Stomach smooth muscle (tissue), 2 donors: ENCODE measurements around the gene GSTO1.

ENCODE experiments used
- H3K27ac ChIP-seq: one replicate; pipeline ENCODE4 v1.7.0; 2013; ENCODE audit warnings: mild to moderate bottlenecking, low read length, inconsistent platforms
- H3K27me3 ChIP-seq, 2 donors: one replicate each; pipeline ENCODE4 v1.7.0; 2013; ENCODE audit warnings: low read length in 2 of 2; ENCODE audit not compliant: insufficient read depth in 2 of 2, control insufficient read depth in 1 of 2
- H3K36me3 ChIP-seq, 2 donors: one replicate each; pipeline ENCODE4 v1.7.0; 2013; ENCODE audit warnings: low read length in 2 of 2; ENCODE audit not compliant: control insufficient read depth in 2 of 2, insufficient read depth in 2 of 2
- H3K4me1 ChIP-seq: one replicate; pipeline ENCODE4 v1.7.0; 2013; ENCODE audit warnings: low read length; ENCODE audit not compliant: control insufficient read depth, insufficient read depth
- H3K4me3 ChIP-seq, 2 donors: one replicate each; pipeline ENCODE4 v1.7.0; 2013; ENCODE audit warnings: low read length in 2 of 2
- H3K9ac ChIP-seq, 2 donors: one replicate each; pipeline ENCODE4 v1.7.0; 2013; ENCODE audit warnings: low read length in 2 of 2, mild to moderate bottlenecking in 1 of 2
- H3K9me3 ChIP-seq, 2 donors: one replicate each; pipeline ENCODE4 v1.7.0; 2013; ENCODE audit warnings: low read length in 2 of 2; ENCODE audit not compliant: control insufficient read depth in 2 of 2
- donor health status: healthy.
- donor health status: Pancreatic carcinoma.

Gene GSTO1

DNA sequence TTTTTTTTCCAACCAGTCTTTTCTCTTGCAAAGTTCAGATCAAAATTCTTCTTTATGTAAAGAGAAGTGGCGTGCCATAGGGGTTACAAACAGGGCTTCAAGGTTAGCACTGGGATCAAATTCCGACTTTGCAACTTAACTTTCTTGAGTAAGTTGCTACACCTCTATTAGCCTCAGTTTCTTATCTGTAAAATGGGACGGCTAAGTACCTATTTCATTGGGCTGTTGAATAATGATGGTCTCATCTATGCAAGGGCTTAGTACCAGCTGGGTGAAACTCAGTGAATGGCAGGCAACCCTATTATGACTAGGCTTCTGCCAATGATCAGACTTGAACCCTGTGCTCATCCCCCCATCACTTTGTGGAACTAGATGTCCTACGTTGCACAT is 49.7 kb downstream of the GSTO1 start:
- Histone ChIP-seq H3K36me3 (no peaks in the 10 kb centered on the region), H3K27me3 (no peaks in the 10 kb centered on the region), H3K9ac (no peak overlapping the region), H3K4me1 (peaks cover 38% of the 10 kb centered on the region), H3K4me3 (peak overlapping the region in 1 of 2 donors; percentile 35), H3K9me3 (no peaks in the 10 kb centered on the region), H3K27ac (peak overlapping the region; percentile 58)

DNA sequence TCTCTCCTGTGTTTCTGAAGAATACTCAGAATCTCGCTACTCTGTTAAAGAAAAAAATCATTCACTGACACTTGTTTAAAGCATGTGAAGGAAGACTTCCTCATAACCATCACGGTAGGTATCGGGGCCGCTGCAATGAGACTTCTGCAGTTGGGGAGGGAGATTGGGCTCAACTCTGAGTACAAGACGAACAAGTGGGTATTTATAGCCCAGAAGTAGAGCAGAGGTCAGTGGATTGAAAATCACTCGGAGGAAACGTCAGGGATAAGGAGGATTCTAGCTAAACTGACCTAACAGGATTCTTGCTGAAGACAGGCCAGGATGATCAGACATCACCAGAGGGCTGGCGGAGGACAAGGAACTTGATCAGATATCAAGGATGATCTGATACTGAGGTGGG is 50.2 kb downstream of the GSTO1 start:
- Histone ChIP-seq H3K9ac (peak overlapping the region in 1 of 2 donors; percentile 55), H3K4me3 (peak overlapping the region in 1 of 2 donors; percentile 35), H3K27ac (peak overlapping the region; percentile 58), H3K27me3 (no peaks in the 10 kb centered on the region), H3K9me3 (no peaks in the 10 kb centered on the region), H3K4me1 (peaks cover 34% of the 10 kb centered on the region), H3K36me3 (no peaks in the 10 kb centered on the region)

DNA sequence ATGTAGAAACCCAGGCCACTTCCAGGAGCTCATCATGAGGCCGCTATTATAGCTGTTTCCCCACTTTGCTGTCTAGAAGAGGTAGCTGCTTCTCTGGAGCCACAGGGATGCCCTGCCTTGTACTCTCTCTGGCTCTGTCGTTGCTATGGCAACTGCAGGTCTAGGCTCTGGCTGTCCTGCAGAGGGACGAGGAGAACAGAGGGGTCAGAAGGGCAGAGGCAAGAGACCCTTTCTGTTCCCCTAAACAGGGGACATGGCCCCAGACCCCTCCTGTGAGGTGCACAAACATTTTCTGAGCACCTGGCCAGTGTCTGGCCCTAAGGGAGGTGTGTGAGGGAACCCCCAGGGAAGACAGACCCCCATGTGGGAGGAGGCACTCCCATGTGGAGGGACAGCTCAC is 52.2 kb downstream of the GSTO1 start:
- Histone ChIP-seq H3K27ac (no peak overlapping the region), H3K27me3 (no peaks in the 10 kb centered on the region), H3K4me1 (peaks cover 29% of the 10 kb centered on the region), H3K36me3 (peaks cover 0 to 6% of the 10 kb centered on the region in 2 donors), H3K9me3 (no peaks in the 10 kb centered on the region), H3K4me3 (no peak overlapping the region), H3K9ac (no peak overlapping the region)

DNA sequence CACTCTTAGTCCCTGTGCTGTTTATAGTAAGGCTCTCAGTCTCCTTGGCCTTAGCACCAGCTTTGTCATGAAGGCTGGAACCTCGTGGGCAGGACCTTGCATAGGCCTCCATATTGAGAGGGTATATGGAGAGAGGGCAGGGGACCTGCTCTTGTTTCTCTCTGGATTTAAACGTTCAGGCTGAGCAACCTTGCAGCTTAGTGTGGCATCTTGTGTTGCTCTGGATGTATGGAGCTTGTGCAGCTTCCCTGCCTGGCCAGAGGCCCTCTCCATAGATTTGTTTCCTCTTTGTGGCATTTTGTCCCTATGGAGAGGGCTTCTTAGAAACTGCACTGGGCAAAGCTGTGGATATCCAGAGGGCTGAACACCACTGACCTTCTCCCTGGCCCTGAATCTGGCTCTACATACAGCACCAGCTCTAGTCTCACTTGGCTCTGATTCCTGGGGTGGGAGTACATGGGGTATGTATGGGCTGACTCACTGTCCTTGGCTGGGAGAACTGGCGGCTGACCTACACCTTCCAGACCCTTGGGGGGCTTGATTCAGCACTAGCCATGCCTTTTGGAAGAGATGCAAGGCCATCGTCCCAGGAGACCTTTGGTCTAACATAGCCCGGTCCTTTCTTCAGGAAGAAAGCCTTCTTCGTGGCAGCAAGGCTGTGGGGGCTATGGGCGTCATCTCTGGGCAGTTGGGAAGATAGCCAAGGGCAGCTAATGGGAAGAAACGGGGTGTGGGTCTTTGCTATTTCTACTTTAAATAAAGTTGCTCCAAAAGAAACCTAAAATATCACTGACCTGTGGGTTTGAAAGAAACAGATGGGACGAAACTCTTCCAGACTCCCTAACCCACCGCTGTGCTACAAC is 53.1 kb downstream of the GSTO1 start:
- no peak overlapping the region for H3K4me3 ChIP-seq
- no peaks in the 10 kb centered on the region for H3K27me3 ChIP-seq
- no peaks in the 10 kb centered on the region for H3K9me3 ChIP-seq
- H3K36me3 ChIP-seq, result peaks cover 6 to 11% of the 10 kb centered on the region in 2 donors
- H3K9ac ChIP-seq, result no peak overlapping the region
- H3K27ac ChIP-seq, result no peak overlapping the region
- peaks cover 27% of the 10 kb centered on the region for H3K4me1 ChIP-seq

DNA sequence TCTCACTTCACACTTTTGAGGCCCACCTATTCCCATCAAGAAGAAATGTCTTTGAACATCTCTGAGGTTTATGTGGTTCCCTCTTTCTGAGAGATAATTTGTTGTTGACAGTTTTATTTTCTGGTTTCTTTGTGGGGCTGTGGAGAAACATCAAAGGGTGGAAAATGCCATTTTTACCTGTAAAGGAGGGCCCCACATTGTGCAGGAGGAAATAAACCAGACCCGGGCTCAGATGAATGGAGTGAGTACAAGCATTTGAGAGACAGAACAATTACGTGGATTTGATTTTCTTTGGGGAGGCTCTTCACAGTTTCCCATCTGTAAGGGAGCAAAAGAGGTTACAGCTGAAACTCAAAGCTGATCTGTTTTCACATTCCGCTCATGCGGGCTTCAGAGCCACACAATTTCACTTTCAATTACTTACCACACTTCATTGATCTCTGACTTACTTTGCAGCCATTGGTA is 53.8 kb downstream of the GSTO1 start:
- H3K4me1 ChIP-seq, result peaks cover 25% of the 10 kb centered on the region
- H3K27ac ChIP-seq, result no peak overlapping the region
- peaks cover 12 to 17% of the 10 kb centered on the region in 2 donors for H3K36me3 ChIP-seq

DNA sequence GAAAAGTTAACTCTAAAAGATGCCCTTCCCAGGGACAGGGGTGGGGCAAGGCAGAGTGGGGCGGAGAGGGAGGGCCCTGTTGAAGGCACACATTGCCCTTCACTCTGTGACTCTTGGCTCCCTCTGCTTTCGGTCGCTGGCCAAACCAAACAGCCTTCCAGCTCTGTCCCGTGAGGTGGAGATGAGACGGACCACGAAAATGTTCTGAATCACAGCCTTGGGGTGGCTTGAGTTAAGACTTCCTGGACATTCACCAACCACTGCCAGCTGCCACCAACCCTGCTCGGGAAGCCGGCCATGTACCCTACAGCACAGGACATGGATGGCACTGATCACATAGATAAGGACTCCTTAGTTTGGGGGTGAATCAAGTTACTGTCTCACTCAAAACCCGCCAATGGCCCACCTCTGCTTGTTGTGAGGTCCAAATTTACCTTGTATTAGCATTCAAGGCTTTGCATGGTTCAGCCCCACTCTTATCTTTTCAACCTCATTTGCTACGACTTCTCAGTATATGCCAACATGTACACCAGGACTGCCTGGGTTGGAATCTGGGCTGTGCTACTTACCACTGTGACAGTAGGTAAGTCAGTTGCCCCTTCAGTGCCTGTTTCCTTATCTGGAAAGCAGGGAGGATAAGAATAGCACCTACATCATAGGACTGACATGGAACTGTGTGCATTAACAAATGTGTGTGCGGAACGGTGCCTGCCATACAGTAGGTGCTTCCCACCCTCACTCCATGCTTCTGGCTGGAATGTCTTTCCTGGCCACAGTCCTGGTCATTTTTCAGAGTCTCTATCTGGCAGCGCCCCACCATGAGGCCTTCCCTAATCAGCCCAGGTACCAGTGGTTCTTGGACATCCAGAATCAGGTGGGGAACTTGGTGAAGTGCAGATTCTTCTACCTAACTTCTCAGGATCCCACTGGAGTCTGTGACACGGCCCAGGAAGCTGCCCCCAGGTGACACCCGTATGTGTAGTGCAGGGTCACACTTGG is 55.6 kb downstream of the GSTO1 start:
- no peaks in the 10 kb centered on the region for H3K9me3 ChIP-seq
- H3K9ac ChIP-seq, result no peak overlapping the region
- H3K4me3 ChIP-seq, result no peak overlapping the region
- no peak overlapping the region for H3K27ac ChIP-seq
- no peaks in the 10 kb centered on the region for H3K27me3 ChIP-seq
- H3K36me3 ChIP-seq, result peaks cover 30 to 35% of the 10 kb centered on the region in 2 donors
- H3K4me1 ChIP-seq, result peaks cover 16% of the 10 kb centered on the region

More for the DNA sequence above, 53.8 kb downstream of the GSTO1 start:
- no peaks in the 10 kb centered on the region for H3K27me3 ChIP-seq
- H3K9me3 ChIP-seq, result no peaks in the 10 kb centered on the region
- no peak overlapping the region for H3K9ac ChIP-seq
- H3K4me3 ChIP-seq, result no peak overlapping the region

DNA sequence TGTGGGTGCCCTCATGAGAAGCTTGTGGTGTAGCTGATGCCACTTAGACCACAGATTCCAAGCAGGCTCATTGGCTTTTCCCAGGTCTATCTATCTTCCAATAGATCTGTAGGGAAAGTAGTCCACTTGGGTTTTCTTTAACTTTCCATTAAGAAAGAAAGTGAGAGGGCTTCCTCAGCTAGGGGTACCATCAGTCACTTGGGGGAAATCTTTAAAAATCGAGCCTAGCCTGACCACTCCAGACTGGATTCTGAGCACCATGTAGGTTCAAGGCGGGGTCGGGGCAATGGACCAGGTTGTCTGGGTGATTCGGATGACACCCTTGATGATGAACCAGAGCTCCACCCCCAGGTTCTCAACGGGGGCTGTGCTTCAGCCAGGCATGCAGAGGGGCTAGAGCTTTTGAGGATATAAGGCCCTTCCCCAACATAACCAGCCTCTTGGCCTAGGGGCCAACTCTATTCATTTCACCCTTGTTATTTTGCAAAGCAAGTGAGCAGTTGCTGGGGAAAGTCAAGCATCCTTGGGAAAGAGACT is 56.6 kb downstream of the GSTO1 start:
- Histone ChIP-seq H3K36me3 (peaks cover 34 to 36% of the 10 kb centered on the region in 2 donors), H3K9ac (no peak overlapping the region), H3K27ac (no peak overlapping the region), H3K9me3 (no peaks in the 10 kb centered on the region), H3K27me3 (no peaks in the 10 kb centered on the region), H3K4me1 (peaks cover 8% of the 10 kb centered on the region), H3K4me3 (no peak overlapping the region)

DNA sequence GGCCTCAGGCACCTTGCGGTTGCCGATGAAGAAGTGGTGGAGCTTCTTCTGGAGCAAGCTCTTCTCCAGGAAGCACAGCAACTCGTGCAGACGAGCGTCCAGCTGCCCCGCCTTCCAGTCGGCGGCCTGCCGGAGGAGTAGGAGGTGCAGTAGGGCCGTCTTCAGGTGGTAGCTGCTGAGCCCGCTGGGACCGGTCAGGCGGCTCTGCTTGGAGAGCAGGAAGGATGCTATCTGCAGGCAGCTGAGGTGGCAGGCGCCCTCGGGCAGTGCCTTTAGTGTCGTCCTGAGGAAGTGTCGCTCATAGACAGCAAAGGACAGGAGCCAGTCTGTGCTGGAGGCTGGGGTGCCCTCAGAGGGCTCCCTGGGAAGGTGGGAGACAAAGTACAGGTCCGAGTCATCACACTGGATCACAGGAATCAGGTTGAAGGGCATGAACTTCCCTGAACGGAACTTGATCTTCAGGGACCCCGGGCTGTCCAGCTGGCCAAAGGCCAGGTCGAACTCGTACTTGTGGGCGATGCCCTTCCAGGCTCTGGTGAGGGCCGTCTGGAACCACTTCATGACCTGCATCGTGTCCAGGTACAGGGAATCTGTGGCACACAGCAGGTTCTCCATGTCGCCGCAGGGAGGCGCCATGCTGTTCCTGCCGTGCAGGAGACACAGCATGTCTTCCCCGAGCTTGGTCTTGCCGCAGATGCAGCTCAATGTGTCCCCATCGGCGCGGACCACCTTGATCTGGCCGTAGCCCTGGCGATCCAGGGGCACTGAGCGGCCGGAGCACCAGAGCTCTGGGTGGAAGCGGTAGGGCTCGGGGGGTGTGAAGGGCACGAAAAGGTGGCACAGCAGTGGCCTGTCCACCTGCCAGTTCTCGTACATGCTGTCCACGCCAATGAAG is 60.1 kb downstream of the GSTO1 start:
- Histone ChIP-seq H3K4me1 (peaks cover 42% of the 10 kb centered on the region), H3K36me3 (peaks cover 34 to 38% of the 10 kb centered on the region in 2 donors), H3K27me3 (no peaks in the 10 kb centered on the region), H3K27ac (no peak overlapping the region), H3K4me3 (no peak overlapping the region), H3K9me3 (no peaks in the 10 kb centered on the region), H3K9ac (no peak overlapping the region)

DNA sequence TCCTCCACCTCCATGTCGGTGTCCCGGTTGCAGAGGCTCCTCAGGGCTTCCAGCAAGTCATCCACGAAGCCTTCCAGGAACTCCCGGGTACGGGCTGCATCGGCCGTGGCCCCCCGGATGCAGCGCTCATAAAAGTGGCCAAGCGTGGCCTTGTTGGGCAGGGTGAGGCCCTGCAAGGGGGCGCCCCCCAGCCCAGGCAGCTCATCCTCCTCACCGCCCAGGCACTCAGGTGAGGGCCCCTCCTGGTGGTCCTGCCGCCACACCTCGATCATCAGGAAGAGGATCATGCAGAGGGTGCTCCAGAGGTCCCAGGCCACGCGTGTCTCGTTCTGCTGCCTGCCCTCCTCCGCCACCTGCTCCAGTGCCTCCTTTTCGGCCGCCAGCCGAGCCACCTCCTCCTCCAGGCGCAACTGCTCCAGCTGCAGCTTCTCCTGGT is 60.8 kb downstream of the GSTO1 start:
- no peak overlapping the region for H3K9ac ChIP-seq
- peaks cover 34 to 38% of the 10 kb centered on the region in 2 donors for H3K36me3 ChIP-seq
- no peak overlapping the region for H3K4me3 ChIP-seq
- H3K27ac ChIP-seq, result no peak overlapping the region
- no peaks in the 10 kb centered on the region for H3K27me3 ChIP-seq
- no peaks in the 10 kb centered on the region for H3K9me3 ChIP-seq
- H3K4me1 ChIP-seq, result peaks cover 39% of the 10 kb centered on the region
